HG03558 (cell line): ENCODE measurements around the gene POLR3E.
"Not testable (repeated sequence)": the region's sequence is repeated elsewhere in the genome, so short reads cannot be mapped to it uniquely, and the experiment has no call there.

ENCODE experiments used
- ATAC-seq: cut with Tn5 transposase; IDR thresholded peaks from one replicate; pipeline ENCODE4 v1.9.1; 2021; ENCODE audit warnings: moderate number of reproducible peaks; ENCODE audit not compliant: unreplicated experiment; ENCODE audit errors: extremely low read depth

Gene POLR3E

DNA sequence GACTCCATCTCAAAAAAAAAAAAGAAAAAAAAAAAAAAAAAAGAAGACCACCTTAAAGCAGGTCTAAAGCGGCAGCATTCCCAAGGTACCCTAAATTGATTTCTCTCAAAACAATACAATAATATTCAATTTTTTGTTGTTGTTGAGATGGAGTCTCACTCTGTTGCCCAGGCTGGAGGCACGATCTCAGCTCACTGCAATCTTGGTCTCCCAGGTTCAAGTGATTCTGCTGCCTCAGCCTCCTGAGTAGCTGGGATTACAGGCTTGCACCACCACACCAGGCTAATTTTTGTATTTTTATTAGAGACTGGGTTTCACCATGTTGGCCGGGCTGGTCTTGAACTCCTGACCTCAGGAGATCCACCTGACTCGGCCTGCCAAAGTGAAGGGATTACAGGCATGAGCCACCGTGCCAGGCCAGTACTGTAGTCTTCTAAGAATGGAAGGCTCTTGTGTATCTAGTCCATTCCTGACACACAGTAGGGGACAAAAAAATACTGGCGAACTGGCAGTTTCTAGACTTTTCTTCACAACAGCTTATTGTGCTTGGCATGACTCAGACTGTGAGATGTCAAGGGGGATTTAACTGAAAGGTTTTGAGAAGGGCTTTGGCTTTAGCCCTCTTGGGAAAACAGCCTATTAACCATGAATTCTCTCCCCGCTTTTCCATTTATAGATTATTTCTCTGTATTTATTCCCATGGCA, 59.9 kb downstream of the POLR3E start:
- no peak for ATAC-seq

DNA sequence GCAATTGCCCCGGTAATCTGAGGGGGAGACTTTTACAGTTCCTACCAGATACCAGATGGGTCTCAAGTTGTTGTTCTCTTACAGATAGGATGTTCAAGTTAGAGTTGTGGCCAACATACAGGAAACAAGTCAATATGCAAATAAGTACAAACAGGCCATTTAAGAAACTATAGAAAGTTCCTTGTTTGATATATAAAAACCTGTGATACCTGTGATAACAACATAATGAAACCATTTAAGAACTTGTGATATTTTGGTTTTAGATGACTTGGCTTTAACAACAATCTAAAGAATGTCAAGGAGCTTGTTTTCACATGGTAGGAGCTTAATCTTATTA, 60.4 kb downstream of the POLR3E start:
- ATAC-seq: no peak

DNA sequence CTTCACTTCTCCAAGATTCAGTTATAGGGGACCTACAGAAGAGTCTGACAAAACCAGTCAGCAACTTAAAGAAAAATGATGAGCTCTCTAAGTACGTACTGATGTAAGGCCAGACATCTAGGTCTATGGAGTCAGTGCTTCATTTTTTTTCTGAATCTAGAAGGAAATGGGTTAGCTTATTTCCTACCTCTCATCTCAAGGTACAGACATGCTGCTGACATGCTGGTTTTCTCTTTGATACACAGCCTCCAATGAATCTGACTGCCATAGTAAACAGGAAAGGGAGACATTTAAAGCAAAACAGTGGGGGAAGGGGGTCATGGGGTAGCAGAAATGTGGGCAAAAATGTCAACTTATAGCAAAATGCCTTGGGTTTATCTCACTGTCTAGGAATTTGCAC, 60.8 kb downstream of the POLR3E start:
- no peak for ATAC-seq

DNA sequence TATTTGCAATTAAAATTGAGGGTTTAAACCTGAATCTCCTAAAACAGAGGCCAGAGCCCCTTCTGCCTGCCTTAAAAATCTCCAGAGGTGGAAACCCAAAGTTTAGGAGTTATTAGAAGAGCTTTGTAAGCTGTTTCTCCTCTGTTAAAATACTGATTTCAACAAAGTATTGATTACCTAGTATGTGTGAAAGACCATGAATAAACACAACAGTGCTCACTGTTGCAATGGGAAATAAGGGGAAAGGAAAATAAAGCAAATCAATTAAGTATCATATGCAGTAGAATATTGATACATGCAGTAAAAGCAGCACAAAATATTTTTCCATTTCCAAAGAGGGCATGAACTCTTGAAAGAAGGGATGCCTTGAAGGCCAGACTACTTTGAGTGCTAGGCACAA, 62.5 kb downstream of the POLR3E start:
- ATAC-seq: no peak

DNA sequence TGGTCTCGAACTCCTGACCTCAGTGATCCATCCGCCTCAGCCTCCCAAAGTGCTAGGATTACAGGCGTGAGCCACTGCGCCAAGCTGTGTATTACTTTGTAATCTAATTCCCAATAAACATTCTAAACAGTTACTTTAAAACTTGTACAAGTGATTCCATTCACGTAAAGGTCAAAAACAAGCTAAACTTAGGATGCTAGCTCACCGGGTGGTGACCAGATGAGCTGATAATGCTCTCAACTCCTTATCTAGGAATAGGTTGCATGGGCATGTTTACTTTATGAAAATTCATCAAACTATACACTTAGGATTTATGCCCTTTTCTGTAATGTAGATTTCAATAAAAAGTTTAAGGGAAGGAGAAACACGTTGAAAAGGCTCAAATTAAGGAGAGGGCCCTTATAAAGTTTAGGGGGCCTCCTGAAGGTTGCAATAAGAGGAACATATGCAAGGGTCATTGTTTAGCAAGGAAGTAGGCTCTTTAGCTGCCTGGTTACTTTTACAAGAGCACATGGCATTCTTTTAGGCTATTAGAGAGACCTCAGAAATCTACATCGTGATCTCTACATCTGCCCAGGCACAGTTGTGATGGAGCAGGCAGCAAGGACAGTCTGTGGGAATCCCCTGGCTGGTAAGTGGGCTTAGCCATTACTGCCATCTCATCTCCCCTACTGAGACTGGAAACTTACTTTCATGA, 63.9 kb downstream of the POLR3E start:
- no peak for ATAC-seq

DNA sequence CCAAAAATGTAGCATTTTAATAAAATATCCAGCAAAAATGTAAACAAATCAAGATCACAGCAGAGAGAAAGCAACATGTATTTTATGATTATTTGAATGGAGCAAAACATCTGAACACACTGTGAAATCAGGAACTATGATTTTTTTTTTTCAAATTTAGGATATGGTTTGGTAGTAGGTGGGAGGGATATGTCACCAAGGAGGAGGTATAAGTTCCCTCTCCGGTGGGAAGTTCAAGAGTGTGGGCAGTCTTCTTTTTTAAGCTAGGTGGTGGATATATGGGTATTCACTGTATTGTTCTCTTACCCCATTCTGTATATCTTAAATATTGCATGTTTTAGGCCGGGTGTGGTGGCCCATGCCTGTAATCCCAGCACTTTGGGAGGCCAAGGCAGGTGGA, 67.0 kb downstream of the POLR3E start:
- ATAC-seq: no peak

DNA sequence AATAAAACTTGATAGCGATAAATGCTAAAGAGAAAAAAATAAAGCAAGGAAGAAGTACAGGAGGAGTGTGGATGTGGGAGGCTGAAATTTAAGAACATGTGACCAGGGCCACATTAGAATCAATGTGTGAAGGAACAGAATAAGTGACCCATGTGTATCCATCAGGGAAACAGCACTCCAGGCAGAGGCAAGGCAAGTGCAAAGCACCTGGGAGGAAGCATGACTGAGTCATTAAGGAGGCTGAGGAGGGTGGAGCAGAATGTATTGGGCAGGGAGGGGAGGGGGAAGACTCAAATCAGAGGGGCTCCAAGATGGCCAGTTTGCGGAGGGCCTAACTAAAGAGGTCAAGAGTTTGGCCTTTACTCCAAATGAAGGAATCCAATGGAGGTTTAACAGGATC, 69.2 kb downstream of the POLR3E start:
- ATAC-seq: no peak

DNA sequence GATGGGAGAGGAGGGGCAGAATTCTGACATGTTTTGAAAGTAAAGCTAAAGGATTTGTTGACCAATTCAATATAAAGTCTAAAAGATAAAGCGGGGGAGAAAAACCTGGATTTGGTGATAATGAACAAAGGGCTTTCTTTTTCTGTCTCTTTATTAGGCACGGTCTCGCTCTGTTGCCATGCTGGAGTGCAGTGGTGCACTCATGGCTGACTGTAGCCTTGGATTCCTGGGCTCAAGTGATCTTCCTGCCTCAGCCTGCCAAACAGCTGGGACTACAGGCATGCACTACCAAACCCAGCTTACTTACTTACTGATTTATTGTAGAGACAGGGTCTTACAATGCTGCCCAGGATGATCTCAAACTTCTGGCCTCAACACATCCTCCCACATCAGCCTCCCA, 69.7 kb downstream of the POLR3E start:
- ATAC-seq: no peak

DNA sequence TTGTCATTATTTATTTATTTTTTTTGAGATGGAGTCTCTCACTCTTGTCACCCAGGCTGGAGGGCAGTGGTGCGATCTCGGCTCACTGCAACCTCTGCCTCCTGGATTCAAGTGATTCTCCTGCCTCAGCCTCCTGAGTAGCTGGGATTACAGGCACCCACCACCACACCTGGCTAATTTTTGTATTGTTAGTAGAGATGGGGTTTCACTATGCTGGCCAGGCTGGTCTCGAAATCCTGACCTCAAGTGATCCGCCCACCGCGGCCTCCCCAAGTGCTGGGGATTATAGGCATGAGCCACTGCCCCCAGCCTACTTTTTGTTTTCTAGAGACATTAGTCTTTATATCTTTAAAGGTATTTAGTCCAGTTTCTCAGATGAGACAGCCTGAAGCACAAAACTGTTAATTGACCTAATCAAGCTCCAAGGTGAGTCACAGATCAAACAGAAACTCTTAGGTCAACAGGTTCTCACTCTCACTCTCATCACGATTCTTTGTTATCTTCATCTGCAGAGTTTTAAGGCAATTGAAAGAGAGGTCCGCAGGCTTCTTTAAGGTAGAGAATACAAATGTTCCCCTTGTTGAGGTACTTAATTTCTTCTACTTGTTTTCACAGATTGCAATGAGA, 71.1 kb downstream of the POLR3E start:
- ATAC-seq: not testable (repeated sequence)

DNA sequence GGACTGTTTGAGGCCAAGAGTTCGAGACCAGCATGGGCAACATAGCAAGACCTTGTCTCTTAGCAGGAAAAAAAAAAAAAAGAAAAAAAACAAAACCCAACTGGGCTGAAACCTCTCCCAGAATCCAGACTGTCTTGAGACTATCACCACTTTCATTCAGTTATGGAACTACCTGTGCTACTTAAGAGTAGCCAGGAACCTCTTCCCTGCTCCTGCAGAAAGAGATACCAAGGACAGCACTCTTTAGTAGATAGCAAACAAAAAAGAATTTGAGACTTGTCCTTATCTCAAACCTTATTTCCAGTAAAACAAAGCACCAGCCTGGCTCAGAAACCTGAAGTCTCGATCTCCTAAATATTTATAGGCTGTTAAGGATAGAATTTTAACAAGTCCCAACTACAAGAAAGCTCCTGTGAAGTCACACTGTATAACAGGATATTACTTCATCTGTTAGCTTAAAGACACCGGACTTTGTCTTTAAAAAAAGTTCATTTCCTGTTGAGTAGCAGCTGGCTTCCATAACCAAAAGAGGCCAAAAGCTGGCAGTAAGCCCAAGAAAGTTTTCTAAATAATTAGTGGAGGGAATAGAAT, 72.1 kb downstream of the POLR3E start:
- ATAC-seq: no peak

DNA sequence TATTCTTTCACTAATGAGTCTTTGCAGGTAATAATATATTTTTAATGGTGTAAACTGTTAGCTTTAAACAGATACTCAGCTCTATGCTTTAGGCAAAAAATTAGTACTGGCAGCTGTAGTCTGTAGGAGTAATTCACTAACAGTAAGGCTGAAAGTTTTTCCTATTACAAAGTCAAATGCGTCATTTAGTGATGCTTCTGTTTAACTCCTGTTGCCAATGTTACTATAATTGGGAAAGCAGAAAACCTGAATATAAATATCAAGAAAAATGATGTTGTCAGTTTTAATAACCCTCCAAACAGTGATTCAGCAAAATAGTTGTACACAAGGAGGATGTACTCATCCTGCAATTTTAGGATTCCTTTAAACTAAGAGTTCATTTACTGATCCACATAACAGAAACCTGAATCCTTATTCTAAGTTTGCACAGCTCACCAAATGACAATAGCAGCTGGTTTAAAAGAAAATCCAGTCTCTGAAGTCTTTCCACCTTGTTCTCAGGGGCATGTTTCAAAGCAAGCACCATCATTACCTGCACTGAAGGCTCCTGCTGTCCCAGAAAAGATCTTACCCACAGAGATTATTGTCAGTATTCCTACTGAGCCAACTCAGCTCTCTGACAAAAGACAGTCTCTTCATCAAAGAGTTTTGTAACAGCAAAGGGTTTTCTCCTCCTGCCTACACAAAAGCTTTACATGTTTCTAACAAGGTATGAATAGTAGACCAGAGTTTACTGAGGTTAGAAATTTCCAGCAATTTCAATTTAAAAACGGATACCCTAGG, 73.0 kb downstream of the POLR3E start:
- ATAC-seq: no peak

DNA sequence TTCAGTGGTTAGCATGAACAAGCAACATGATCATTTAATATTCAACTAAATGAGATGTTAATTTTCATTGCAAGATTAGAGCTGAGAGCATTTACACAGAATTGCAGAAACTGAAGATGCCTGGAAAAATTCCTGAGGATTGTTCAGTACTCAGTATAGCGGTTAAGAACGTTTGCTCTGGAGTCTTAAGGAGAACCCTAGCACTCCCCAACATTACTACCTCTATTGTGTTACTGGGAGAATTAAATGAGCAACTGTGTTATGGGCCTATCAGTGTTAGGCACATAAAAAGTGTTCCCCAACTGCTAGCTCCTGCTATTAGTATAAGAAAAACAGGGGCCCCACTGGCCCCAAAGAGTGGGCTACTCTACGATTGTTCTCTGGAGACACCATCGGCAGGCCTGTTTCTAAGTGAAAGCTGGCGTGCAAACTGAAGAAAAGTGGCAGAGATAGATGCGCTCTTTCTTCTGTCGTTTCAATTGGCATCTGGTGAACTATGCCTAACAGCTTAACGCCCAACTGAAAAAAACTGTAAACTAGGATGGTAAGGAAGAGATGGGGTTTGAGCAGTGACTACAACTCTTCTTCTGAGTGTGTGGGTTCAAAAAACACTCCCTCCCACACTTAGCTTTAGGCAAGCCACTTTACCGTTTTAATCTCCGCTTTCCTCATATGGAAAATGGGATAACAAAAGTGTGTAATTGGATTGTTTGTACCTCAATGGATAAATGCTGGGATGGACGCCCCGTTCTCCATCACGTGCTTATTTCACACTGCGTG, 75.9 kb downstream of the POLR3E start:
- no peak for ATAC-seq

DNA sequence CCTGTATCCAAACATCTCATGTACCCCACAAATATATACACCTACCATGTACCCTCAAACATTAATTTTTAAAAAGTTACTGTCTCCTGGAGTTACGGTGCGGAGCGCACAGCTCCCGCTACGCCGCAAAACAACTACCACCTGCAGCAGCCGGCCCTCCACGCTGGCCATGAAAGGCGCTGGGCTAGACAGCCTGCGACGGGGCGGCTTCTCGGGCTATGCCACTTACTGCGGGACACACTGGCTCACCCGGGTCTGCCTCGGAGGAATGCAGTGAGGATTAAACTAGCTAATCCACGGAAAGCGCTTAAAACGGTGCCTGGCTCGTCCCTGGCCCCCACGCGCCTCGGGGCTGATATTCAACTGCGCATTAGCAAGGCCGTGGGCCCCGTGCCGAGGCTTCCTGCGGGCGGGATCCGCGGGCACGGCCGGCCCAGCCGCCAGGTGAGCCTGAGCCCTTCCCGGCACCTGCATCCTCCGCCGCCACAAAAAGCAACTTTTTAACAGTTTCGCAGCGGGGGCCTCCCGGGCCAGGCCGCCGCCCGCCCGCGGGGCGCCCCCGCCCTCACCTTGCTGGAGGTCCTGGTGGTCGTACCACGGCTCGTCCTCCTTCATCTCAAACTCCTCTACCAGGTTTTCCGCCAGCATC, 76.6 kb downstream of the POLR3E start:
- peak; percentile 4 for ATAC-seq

DNA sequence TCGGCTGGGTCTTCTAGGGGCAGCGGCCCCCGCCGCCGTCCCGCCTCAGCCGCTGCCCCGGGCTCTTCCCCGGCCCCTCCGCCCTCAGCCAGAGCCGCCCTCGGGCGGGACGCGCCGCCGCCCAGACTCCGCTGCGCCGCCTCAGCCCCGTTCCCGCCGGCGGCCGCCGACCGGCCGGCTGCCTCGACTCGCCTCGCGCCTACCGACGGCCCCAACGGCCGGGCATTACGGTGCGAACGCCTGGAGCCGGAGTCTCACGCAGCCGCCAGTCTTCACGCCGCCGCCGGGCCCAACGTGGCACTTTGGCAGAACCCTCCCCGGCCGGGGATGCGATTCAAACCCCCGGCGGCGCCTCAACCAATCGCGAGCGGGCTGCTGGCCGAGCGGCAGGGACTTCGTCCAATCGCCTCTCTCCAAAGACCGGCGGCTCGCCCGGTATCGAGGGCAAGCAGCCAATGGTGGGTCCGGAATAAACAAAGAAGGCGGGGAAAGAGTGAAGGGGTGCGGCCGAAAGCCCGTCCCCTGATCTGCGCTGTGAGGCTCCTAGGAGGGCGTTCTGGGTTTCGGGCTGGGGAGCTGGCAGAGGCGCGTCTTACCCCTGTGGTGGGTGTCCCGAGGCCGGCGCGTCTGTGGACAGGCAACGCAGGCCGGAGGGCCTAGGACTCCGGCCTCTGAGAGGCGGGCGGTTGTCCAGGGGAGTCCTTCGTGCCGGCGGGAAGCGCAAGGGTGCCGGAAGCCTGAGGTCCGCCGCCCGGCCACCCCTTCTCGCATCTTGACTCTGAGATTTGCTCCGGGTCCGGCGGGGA, 77.3 kb downstream of the POLR3E start, which contains the start of gene CDR2:
Gene CDR2 (minus strand): TSS at position 309 of the 806 bp plus-strand sequence. CDS start 310 bp downstream, outside the sequence.
- ATAC-seq: peak; percentile 66

DNA sequence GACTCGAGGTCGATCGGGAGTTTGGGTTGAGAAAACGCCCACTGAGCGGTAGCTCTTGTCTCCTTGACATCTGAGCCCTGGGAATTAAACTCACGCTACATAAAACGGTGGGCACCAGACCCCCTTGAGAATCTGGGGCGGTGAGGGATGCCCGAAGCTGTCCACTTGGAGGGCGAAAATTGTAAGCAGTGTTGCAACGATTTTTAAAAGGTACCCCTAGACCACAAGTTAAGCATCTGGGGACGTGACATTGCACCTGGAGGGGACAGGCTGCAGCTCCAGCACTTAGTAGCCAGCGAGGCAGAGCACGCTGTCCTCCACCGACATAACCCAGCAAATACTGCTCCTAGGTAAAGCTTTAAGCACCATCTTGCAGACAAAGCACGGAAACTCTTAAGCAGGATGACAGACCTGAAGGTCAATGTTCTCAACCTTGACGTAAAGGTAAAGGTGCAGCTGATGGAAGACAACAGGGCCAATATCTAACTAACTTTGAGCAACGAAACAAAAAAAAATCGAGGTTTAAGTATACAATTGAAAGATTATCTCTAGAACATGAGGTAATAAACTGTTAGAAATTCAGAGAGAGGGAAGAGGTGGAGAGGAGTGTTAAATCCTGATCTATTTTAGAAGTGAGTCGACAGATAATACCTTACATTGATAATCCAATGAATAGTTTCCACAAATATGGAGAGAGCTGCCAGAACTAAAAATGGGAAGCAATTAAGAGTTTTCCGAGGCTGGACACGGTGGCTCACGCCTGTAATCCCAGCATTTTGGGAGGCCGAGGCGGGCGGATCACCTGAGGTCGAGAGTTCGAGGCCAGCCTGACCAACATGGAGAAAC, 78.1 kb downstream of the POLR3E start:
- ATAC-seq: no peak

DNA sequence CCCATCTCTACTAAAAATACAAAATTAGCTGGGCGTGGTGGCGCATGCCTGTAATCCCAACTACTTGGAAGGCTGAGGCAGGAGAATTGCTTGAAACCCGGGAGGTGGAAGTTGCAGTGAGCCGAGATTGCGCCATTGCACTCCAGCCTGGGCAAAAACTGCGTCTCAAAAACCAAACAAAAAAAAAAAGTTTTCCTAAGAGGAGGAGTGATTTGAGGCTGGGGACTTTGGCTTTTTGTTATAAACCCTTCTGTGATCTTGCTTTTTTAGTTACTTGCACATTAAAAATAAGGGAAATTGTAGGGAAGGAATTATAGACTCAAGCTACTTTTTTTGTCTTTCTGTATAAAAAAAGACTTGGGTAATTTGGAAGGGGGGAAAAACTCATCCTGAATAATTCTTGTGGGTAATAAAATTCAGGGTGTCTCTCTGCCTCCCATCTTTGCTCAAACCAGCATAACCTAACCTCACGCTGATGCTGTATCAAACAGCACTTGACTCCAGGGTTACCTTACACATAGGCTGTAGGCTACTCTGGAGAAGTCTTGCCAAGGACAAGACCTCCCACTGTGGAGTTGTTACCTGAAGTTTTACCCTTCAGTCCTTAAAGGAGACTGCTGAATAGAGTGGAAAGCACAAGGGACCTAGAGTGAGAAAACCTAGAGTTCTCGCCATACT, 78.9 kb downstream of the POLR3E start:
- ATAC-seq: no peak

DNA sequence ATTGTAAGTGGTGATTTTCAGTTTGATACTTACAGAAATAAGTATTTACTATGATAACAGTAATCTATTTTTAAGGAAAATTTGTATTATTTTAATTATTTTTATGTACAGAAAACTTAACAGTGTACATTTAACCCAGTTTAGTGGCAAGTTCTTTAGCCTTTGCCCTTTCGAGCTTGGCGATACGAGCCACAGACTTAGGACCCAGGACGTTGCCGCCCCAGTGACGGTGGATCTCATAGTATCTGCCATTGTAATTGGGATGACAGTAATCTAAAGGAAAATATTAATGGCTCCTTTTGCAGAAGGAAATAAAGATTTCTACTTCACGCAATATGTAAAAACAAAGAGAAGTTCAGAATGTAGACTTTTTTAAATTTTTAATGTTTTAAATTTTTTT, 82.4 kb downstream of the POLR3E start:
- no peak for ATAC-seq
